Cardiac muscle cell (in vitro differentiated cells and primary cell): ENCODE data around the gene PLB1. TPM values are rescaled to one million over a fixed set of nuclear protein-coding genes. Genes with fewer than 3 reads are reported as not detected.

ENCODE experiments used
- DNase-seq, 2 donors: peaks; one replicate each; pipeline versions ENCODE4 v3.0.0 to v3.0.0-alpha.2; 2010 to 2017; ENCODE audit warnings: low read depth in 1 of 2, low spot score in 1 of 2
- H3K27ac ChIP-seq: fragments of 200-600 bp; sonication (generic); 2 replicates; pipeline ENCODE4 v1.5.1; 2016
- H3K27me3 ChIP-seq: fragments of 200-600 bp; sonication (generic); 2 replicates; pipeline ENCODE4 v1.6.0; 2016; ENCODE audit warnings: control low read depth
- H3K36me3 ChIP-seq: fragments of 200-600 bp; sonication (generic); 2 replicates; pipeline ENCODE4 v1.5.1; 2016; ENCODE audit warnings: control low read depth
- H3K4me1 ChIP-seq: fragments of 200-600 bp; sonication (generic); 2 replicates; pipeline ENCODE4 v1.8.1; 2017; ENCODE audit warnings: low read depth, mild to moderate bottlenecking, mixed run types
- H3K4me3 ChIP-seq: fragments of 200-600 bp; sonication (generic); 2 replicates; pipeline ENCODE4 v1.5.1; 2016; ENCODE audit warnings: mild to moderate bottlenecking
- H3K9me3 ChIP-seq: fragments of 200-600 bp; sonication (generic); 2 replicates; pipeline ENCODE4 v1.5.1; 2017; ENCODE audit warnings: low read depth, mild to moderate bottlenecking, control low read depth
- polyA plus RNA-seq: library from polyadenylated mRNA; unstranded; fragments of >200 nt; fragmentation: Nextera tagmentation; extraction: Ambion mirVana; gene quantifications from 2 replicates; pipeline ENCODE4 v1.2.1, GENCODE V29; 2016
- total RNA-seq: library from RNA; depleted of rRNA; stranded (reverse); fragments of >200 nt; gene quantifications from 2 replicates; pipeline ENCODE4 v1.2.3, GENCODE V29; 2016
- TF ChIP-seq, protein P1 (sequence below): IDR thresholded peaks from 2 replicates; pipeline ENCODE4 v1.5.1; 2012; ENCODE audit warnings: low read depth, mild to moderate bottlenecking, low read length

Gene PLB1
- total and polyA plus RNA-seq, 2 experiments from 2014 or later = 1.1 to 1.2 TPM

DNA sequence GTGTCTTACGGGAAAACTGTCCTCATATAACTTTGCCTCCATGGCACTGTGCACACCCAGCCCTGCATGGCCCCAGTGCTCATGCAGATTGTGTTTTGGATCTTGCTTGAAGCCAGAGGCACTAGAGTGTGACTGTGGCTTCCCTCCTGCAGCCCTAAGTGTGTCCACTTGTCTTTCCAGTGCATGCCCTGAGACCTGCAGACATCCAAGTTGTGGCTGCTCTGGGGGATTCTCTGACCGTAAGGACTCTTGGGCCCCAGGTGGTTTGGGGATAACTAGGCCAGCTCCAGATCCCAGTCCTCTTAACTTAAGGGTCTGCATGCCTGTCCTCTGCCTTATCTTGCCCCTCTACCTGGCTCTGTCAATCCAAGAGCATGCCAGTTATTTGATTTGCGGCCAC lies 96.6 kb downstream of the PLB1 start:
- Histone ChIP-seq H3K4me3 (no peak overlapping the region), H3K36me3 (no peaks in the 10 kb centered on the region), H3K9me3 (no peaks in the 10 kb centered on the region), H3K27me3 (no peaks in the 10 kb centered on the region), H3K27ac (no peak overlapping the region), H3K4me1 (peaks cover 26% of the 10 kb centered on the region)
- no peak for DNase-seq
- TF ChIP-seq, protein P1, sequence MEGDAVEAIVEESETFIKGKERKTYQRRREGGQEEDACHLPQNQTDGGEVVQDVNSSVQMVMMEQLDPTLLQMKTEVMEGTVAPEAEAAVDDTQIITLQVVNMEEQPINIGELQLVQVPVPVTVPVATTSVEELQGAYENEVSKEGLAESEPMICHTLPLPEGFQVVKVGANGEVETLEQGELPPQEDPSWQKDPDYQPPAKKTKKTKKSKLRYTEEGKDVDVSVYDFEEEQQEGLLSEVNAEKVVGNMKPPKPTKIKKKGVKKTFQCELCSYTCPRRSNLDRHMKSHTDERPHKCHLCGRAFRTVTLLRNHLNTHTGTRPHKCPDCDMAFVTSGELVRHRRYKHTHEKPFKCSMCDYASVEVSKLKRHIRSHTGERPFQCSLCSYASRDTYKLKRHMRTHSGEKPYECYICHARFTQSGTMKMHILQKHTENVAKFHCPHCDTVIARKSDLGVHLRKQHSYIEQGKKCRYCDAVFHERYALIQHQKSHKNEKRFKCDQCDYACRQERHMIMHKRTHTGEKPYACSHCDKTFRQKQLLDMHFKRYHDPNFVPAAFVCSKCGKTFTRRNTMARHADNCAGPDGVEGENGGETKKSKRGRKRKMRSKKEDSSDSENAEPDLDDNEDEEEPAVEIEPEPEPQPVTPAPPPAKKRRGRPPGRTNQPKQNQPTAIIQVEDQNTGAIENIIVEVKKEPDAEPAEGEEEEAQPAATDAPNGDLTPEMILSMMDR = no peak

DNA sequence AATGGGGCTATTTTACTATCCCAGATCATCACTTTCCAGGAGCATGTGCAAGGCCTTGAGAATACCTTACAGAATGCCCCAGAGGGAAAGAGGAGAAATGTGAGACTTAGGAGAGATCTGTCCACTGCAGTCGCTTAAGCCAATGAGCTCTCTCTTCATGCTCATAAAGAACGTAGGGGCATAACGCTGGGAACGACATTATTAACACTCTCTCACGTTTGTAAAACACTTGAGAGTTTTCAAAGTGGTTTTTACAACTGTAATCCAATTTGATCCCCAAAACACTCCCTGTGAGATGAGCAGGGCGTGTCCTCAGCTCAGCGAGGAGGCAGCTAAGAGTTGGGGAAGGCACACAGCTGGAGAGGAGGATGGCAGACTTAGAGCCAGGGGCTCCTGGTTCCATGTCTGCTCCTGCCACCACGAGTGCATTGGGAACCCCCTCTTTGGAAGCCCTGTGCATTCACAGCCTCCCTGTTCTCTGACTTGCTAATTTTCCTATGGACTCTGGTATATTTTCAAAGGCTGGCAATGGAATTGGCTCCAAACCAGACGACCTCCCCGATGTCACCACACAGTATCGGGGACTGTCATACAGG lies 97.4 kb downstream of the PLB1 start:
- Histone ChIP-seq H3K9me3 (no peaks in the 10 kb centered on the region), H3K36me3 (no peaks in the 10 kb centered on the region), H3K4me1 (peaks cover 29% of the 10 kb centered on the region), H3K27ac (no peak overlapping the region), H3K4me3 (no peak overlapping the region), H3K27me3 (no peaks in the 10 kb centered on the region)
- TF ChIP-seq, protein P1 = no peak
- DNase-seq = no peak

DNA sequence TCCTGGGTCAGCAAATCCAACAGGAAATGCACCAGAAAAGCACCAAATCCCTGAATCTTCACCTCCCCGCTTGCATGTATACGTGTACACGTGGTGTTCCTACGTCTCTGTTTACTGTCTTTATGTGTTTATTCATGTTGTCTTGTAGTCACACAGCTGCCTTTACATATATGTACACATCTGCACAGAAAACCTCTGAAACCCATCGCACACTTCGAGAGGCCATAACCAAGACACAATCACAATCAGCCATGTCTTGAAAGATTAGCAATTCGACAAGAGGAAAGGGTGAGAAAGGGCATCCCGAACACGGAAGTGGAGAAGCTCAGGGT lies 98.1 kb downstream of the PLB1 start:
- no peak overlapping the region for H3K4me3 ChIP-seq
- peaks cover 34% of the 10 kb centered on the region for H3K4me1 ChIP-seq
- H3K36me3 ChIP-seq = no peaks in the 10 kb centered on the region
- no peak overlapping the region for H3K27ac ChIP-seq
- TF ChIP-seq, protein P1 = no peak
- H3K9me3 ChIP-seq = no peaks in the 10 kb centered on the region
- no peaks in the 10 kb centered on the region for H3K27me3 ChIP-seq
- no peak for DNase-seq

DNA sequence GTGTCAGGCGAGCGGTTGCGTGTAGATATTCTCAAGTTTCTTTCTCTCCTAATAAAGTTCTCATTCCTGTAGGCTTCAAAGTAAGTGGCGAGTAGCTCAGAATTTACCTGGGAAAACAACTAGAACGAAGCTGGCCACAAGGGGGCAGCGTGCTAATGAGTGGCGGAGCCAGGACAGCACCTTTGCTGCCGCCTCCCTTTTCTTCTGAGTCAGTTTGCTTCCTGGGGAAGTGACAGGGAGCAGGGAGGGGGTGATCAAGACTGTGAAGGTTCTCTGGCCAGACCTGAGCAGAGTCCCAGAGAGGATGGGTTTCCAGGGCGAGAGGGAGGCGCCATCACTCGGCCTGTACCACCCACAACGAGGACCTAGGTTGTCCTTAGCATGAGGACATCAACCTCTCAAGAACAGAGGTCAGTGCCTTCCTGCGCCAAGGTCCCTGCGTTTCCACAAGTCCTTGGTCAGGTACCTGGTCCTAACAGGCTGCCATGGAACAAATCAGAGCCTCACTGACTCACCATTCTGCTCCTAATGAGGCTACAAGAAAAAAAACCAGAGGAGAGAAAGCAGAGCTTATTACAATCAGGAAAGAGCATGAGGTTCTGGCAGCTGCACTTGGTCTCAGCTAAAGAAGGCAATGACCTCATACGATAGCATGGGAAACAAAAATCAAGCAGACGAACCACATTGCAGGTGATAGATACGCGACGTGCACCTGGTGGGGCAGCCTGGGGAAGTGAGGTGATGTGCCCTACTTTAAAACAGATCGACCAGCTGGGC lies 98.7 kb downstream of the PLB1 start:
- Histone ChIP-seq H3K4me1 (peaks cover 37% of the 10 kb centered on the region), H3K36me3 (no peaks in the 10 kb centered on the region), H3K27ac (peak overlapping the region; percentile 57), H3K9me3 (no peaks in the 10 kb centered on the region), H3K27me3 (no peaks in the 10 kb centered on the region), H3K4me3 (no peak overlapping the region)
- DNase-seq = peak; percentile 84 to 92
- TF ChIP-seq, protein P1 = peak; percentile 81

DNA sequence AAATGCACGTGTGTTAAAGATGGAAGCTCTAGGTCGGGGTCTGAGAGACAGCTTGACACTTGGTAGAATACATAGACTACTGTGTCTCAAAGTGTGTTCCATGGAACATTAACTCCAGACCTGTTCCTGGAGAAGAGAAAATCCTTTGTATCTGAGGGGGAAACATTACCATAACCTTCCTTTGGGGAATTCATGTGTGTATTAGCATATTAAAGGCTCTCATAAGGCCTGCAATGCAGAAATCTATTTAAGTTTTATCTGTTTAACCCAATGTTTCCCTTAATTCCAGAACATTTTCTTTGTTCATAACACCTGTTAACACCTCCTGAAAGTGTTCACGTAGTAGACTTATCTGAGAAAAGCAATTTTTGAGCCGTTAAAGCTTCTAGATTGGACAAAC lies 99.5 kb downstream of the PLB1 start:
- no peak for DNase-seq
- H3K4me1 ChIP-seq = peaks cover 37% of the 10 kb centered on the region
- H3K4me3 ChIP-seq = no peak overlapping the region
- no peaks in the 10 kb centered on the region for H3K9me3 ChIP-seq
- H3K36me3 ChIP-seq = no peaks in the 10 kb centered on the region
- H3K27me3 ChIP-seq = no peaks in the 10 kb centered on the region
- peak overlapping the region; percentile 57 for H3K27ac ChIP-seq
- TF ChIP-seq, protein P1 = no peak
